Panc1 (cell line): ENCODE results near the gene RPL38. TPM values are rescaled to one million over a fixed set of nuclear protein-coding genes. Genes with fewer than 3 reads are reported as not detected.

Source experiments
- ATAC-seq: fragments of 200-7000 bp; cut with Tn5 transposase; 2 replicates; pipeline ENCODE4 v1.9.1; 2020; ENCODE audit warnings: mild to moderate bottlenecking, moderate library complexity
- BruUV-seq: library from RNA; stranded (reverse); fragments of 400-500 nt; replicated peaks from 2 replicates; lab custom pipeline; 2021; lab: Mats Ljungman, UMichigan
- CTCF ChIA-PET: fragments of 300-600 bp; sonication (Branson Sonifier 250); formaldehyde crosslinking; loops from one replicate; lab custom pipeline; 2022; ENCODE audit warnings: antibody characterized with exemption; lab: Charles Lee
- POLR2A ChIA-PET: fragments of 300-600 bp; sonication (Branson Sonifier 250); formaldehyde crosslinking; loops from one replicate; lab custom pipeline; 2022; ENCODE audit warnings: antibody characterized with exemption; lab: Charles Lee
- DNase-seq: peaks from one replicate; pipeline ENCODE4 v3.0.0-alpha.2; 2010; ENCODE audit warnings: low read depth, low spot score
- H3K27ac ChIP-seq: 2 replicates; pipeline ENCODE4 v1.5.1; 2011; ENCODE audit warnings: mild to moderate bottlenecking, low read length, inconsistent platforms
- H3K27me3 ChIP-seq: fragments of 200-500 bp; sonication (Bioruptor generic); 2 replicates; pipeline ENCODE4 v1.6.0; 2014; ENCODE audit warnings: low read length, inconsistent platforms; ENCODE audit not compliant: control insufficient read depth, insufficient read depth
- H3K36me3 ChIP-seq: fragments of 200-500 bp; sonication (Bioruptor generic); 2 replicates; pipeline ENCODE4 v1.5.1; 2014; ENCODE audit warnings: inconsistent platforms, mild to moderate bottlenecking, low read length, moderate library complexity; ENCODE audit not compliant: control insufficient read depth, insufficient read depth
- H3K4me1 ChIP-seq: 2 replicates; pipeline ENCODE4 v1.5.1; 2011; ENCODE audit warnings: inconsistent platforms, mild to moderate bottlenecking, low read length, moderate library complexity; ENCODE audit not compliant: control insufficient read depth, insufficient read depth
- H3K4me3 ChIP-seq, 2 experiments: 2 replicates each; pipeline ENCODE4 v1.5.1; 2011 to 2012; ENCODE audit warnings: low read depth in 2 of 2, low read length in 2 of 2, mild to moderate bottlenecking in 2 of 2, inconsistent platforms in 1 of 2, moderate library complexity in 1 of 2
- H3K9me3 ChIP-seq: fragments of 200-500 bp; sonication (Bioruptor generic); 2 replicates; pipeline ENCODE4 v1.5.1; 2014; ENCODE audit warnings: low read depth, mild to moderate bottlenecking, inconsistent platforms, low read length, moderate library complexity; ENCODE audit not compliant: control insufficient read depth, insufficient read depth
- POLR2AphosphoS5 ChIP-seq: IDR thresholded peaks from 2 replicates; pipeline ENCODE4 v1.6.1; 2012; ENCODE audit warnings: mild to moderate bottlenecking, low read depth, low read length, moderate library complexity
- SIN3A ChIP-seq: IDR thresholded peaks from 2 replicates; pipeline ENCODE4 v1.6.1; 2012; ENCODE audit warnings: low read depth, mild to moderate bottlenecking, low read length, moderate library complexity, borderline replicate concordance; ENCODE audit not compliant: insufficient read depth
- TCF7L2 ChIP-seq: IDR thresholded peaks from 2 replicates; pipeline ENCODE4 v1.6.1; 2011; ENCODE audit warnings: mild to moderate bottlenecking, low read depth, low read length, inconsistent platforms
- in situ Hi-C: cut with HindIII; loops from 2 replicates; pipeline ENCODE4 v1.10.0; 2016; ENCODE audit warnings: low sequenced_read_pairs, low pct_unique_long_range_greater_than_20kb
- intact Hi-C: fragments of 100-400 bp; cut with micrococcal nuclease; formaldehyde crosslinking; loops from one replicate; pipeline ENCODE4 v1.10.0; 2022; ENCODE audit not compliant: unreplicated experiment
- total RNA-seq: library from RNA; stranded (reverse); gene quantifications from one replicate; pipeline ENCODE4 v1.2.1, GENCODE V29; 2021; ENCODE audit not compliant: unreplicated experiment
- TF ChIP-seq, protein P1 (sequence below): fragments of 450-650 bp; IDR thresholded peaks from 2 replicates; pipeline ENCODE4 v1.5.1; 2017; ENCODE audit warnings: mild to moderate bottlenecking
- TF ChIP-seq, protein P2 (sequence below), 2 experiments: IDR thresholded peaks; 2 replicates each; pipeline ENCODE4 v1.6.1; 2011 to 2012; ENCODE audit warnings: low read depth in 2 of 2, control low read depth in 1 of 2, low read length in 1 of 2, mild to moderate bottlenecking in 1 of 2, moderate library complexity in 1 of 2; ENCODE audit not compliant: insufficient read depth in 1 of 2

RPL38 gene
- total RNA-seq, 1 experiment from 2014 or later = 968 TPM

DNA sequence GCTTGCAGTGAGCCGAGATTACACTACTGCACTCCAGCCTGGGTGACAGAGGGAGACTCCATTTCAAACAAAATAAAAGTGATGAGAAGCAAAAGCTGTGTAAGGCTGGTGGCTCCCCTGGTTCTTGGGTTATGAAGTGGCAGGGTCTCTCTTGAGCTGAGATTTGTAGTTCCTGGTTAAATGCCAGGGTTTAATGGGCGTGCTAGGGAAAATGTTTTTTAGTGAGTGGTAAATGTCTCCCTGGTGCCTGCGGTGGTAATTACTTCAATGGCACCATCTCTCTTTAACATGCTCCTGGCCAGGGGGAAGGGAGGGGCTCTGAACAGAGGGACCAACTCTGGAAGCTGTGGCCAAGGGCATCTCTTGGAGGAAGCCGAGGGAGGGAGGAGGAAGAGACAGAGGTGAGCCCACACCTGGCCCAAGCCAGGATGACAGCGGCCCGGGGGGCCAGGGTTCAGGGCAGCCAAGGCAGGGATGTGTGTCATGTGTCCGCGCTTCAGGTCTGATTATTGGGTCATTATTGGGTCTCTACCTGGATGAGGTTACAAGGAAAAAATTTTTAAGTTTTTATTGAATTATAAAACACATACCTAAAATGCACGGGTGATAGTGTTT lies 17.8 kb upstream of the RPL38 start:
- ATAC-seq = no peak
- no peak for DNase-seq
- no peaks in the 10 kb centered on the region for H3K27me3 ChIP-seq
- no peak overlapping the region for H3K4me3 ChIP-seq
- no peaks in the 10 kb centered on the region for H3K36me3 ChIP-seq
- CTCF ChIA-PET = no interaction called here
- BruUV-seq = no TSS peak
- H3K27ac ChIP-seq = no peak overlapping the region
- intact Hi-C loops (no loop called here), in situ Hi-C loops (no loop called here)
- POLR2A ChIA-PET = no interaction called here
- H3K4me1 ChIP-seq = no peaks in the 10 kb centered on the region
- TF ChIP-seq POLR2AphosphoS5 (no peak), SIN3A (no peak), TCF7L2 (no peak)
- TF ChIP-seq, protein P1, sequence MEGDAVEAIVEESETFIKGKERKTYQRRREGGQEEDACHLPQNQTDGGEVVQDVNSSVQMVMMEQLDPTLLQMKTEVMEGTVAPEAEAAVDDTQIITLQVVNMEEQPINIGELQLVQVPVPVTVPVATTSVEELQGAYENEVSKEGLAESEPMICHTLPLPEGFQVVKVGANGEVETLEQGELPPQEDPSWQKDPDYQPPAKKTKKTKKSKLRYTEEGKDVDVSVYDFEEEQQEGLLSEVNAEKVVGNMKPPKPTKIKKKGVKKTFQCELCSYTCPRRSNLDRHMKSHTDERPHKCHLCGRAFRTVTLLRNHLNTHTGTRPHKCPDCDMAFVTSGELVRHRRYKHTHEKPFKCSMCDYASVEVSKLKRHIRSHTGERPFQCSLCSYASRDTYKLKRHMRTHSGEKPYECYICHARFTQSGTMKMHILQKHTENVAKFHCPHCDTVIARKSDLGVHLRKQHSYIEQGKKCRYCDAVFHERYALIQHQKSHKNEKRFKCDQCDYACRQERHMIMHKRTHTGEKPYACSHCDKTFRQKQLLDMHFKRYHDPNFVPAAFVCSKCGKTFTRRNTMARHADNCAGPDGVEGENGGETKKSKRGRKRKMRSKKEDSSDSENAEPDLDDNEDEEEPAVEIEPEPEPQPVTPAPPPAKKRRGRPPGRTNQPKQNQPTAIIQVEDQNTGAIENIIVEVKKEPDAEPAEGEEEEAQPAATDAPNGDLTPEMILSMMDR = no peak
- TF ChIP-seq, protein P2, sequence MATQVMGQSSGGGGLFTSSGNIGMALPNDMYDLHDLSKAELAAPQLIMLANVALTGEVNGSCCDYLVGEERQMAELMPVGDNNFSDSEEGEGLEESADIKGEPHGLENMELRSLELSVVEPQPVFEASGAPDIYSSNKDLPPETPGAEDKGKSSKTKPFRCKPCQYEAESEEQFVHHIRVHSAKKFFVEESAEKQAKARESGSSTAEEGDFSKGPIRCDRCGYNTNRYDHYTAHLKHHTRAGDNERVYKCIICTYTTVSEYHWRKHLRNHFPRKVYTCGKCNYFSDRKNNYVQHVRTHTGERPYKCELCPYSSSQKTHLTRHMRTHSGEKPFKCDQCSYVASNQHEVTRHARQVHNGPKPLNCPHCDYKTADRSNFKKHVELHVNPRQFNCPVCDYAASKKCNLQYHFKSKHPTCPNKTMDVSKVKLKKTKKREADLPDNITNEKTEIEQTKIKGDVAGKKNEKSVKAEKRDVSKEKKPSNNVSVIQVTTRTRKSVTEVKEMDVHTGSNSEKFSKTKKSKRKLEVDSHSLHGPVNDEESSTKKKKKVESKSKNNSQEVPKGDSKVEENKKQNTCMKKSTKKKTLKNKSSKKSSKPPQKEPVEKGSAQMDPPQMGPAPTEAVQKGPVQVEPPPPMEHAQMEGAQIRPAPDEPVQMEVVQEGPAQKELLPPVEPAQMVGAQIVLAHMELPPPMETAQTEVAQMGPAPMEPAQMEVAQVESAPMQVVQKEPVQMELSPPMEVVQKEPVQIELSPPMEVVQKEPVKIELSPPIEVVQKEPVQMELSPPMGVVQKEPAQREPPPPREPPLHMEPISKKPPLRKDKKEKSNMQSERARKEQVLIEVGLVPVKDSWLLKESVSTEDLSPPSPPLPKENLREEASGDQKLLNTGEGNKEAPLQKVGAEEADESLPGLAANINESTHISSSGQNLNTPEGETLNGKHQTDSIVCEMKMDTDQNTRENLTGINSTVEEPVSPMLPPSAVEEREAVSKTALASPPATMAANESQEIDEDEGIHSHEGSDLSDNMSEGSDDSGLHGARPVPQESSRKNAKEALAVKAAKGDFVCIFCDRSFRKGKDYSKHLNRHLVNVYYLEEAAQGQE (IDR thresholded peaks at IDR 0.05; ENCODE audit: insufficient read depth in 1 of 2, low read depth in 2 of 2, low read length in 1 of 2) = no peak
- no peaks in the 10 kb centered on the region for H3K9me3 ChIP-seq

DNA sequence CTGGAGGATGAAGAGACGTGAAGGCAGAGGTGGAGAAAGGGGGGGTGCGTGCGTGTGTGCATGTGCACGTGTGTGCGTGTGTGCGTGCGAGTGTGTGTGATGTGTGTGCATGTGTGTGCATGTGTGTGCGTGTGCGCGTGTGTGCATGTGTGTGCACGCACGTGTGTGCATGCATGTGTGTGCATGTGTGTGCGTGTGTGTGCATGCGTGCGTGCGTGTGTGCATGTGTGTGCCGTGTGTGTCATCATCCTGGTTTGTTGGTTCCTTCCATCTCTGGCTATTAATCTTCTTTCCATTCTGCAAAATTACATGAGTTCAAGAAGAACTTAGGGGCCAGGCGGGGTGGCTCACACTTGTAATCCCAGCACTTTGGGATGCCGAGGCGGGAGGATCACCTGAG lies 17.0 kb upstream of the RPL38 start:
- CTCF ChIA-PET = no interaction called here
- H3K27me3 ChIP-seq = no peaks in the 10 kb centered on the region
- ATAC-seq (no peak), DNase-seq (no peak)
- in situ Hi-C loops = no loop called here
- no peaks in the 10 kb centered on the region for H3K9me3 ChIP-seq
- no peak overlapping the region for H3K4me3 ChIP-seq
- no peak for TF ChIP-seq TCF7L2
- TF ChIP-seq, protein P2 (IDR thresholded peaks at IDR 0.05; ENCODE audit: insufficient read depth in 1 of 2, low read depth in 2 of 2, low read length in 1 of 2) = no peak
- TF ChIP-seq POLR2AphosphoS5 = no peak
- no peak for TF ChIP-seq SIN3A
- TF ChIP-seq, protein P1 = no peak
- intact Hi-C loops = no loop called here
- no TSS peak for BruUV-seq
- POLR2A ChIA-PET = no interaction called here
- H3K27ac ChIP-seq = no peak overlapping the region
- no peaks in the 10 kb centered on the region for H3K4me1 ChIP-seq
- no peaks in the 10 kb centered on the region for H3K36me3 ChIP-seq
